HepG2 (cell line): ENCODE results near the gene PPM1M. TPM values are rescaled to one million over a fixed set of nuclear protein-coding genes. Genes with fewer than 3 reads are reported as not detected.

Experiments used
- ATAC-seq: fragments of 200-7000 bp; cut with Tn5 transposase; 3 replicates; pipeline ENCODE4 v1.9.1; 2020; ENCODE audit warnings: mild to moderate bottlenecking, moderate library complexity
- BruUV-seq: library from RNA; stranded (reverse); fragments of 400-500 nt; replicated peaks from 2 replicates; lab custom pipeline; 2021; lab: Mats Ljungman, UMichigan
- CTCF ChIA-PET: fragments of 300-600 bp; formaldehyde crosslinking; extraction: SDS; loops from one replicate; lab custom pipeline; 2021; ENCODE audit warnings: low total read pairs, inconsistent platforms, low intra/inter-chr PET ratio; lab: Yijun Ruan, JAX
- POLR2A ChIA-PET: fragments of 350-600 bp; sonication (Branson Sonifier 250); formaldehyde crosslinking; loops from one replicate; lab custom pipeline; 2020; ENCODE audit warnings: antibody characterized with exemption, inconsistent platforms; lab: Yijun Ruan, JAX
- DNase-seq: peaks from one replicate; pipeline ENCODE4 v3.0.0-alpha.2; 2015; ENCODE audit warnings: low spot score
- FAIRE-seq: peaks from 3 replicates; lab custom pipeline; 2011; peaks lifted over from hg19 to GRCh38; lab: Jason Lieb, UNC
- H2AFZ ChIP-seq: one replicate; pipeline ENCODE4 v1.6.1; 2011; ENCODE audit warnings: low read length, inconsistent platforms
- H3K27ac ChIP-seq: fragments of 300-600 bp; 3 replicates; pipeline ENCODE4 v1.8.0; 2011; ENCODE audit warnings: mixed run types, mild to moderate bottlenecking, mixed read lengths, low read length, inconsistent platforms; ENCODE audit not compliant: insufficient read depth; ENCODE audit errors: extremely low read length
- H3K27me3 ChIP-seq, 2 experiments: fragments of 200-600 bp in 1 of 2; 2 replicates in 1 of 2; 3 replicates in 1 of 2; pipeline versions ENCODE4 v1.6.0 to v1.8.0; 2011; ENCODE audit warnings: low read length in 2 of 2, mild to moderate bottlenecking in 2 of 2, moderate library complexity in 2 of 2, inconsistent platforms in 1 of 2; ENCODE audit not compliant: insufficient read depth in 2 of 2, control insufficient read depth in 1 of 2
- H3K36me3 ChIP-seq, 2 experiments: fragments of 200-600 bp in 1 of 2; replicated peaks in 1 of 2; 2 replicates in 1 of 2; 3 replicates in 1 of 2; pipeline versions ENCODE4 v1.5.1 to v1.8.0; 2011; ENCODE audit warnings: low read length in 2 of 2, inconsistent platforms in 1 of 2; ENCODE audit not compliant: insufficient read depth in 2 of 2, control insufficient read depth in 1 of 2
- H3K4me1 ChIP-seq: 2 replicates; pipeline ENCODE4 v1.5.1; 2012; ENCODE audit warnings: low read length, inconsistent platforms; ENCODE audit not compliant: insufficient read depth
- H3K4me2 ChIP-seq: 2 replicates; pipeline ENCODE4 v1.6.0; 2011; ENCODE audit warnings: low read depth, low read length, inconsistent platforms
- H3K4me3 ChIP-seq, 3 experiments: fragments of 200-600 bp in 1 of 3; sonication (generic), shearing (Covaris generic) in 1 of 3; replicated peaks in 1 of 3; 2 replicates each; pipeline ENCODE4 v1.5.1; 2011 to 2016; ENCODE audit warnings: low read length in 3 of 3, inconsistent platforms in 2 of 3, low read depth in 2 of 3, mild to moderate bottlenecking in 2 of 3, control low read depth in 1 of 3, mixed read lengths in 1 of 3; ENCODE audit not compliant: insufficient read depth in 1 of 3
- H3K79me2 ChIP-seq: one replicate; pipeline ENCODE4 v1.6.1; 2011; ENCODE audit warnings: low read length, inconsistent platforms; ENCODE audit not compliant: insufficient read depth
- H3K9ac ChIP-seq: 2 replicates; pipeline ENCODE4 v1.6.0; 2011; ENCODE audit warnings: mild to moderate bottlenecking, low read depth, low read length, inconsistent platforms; ENCODE audit not compliant: insufficient read depth
- H3K9me3 ChIP-seq: 2 replicates; pipeline ENCODE4 v1.5.1; 2012; ENCODE audit warnings: mild to moderate bottlenecking, low read length
- H4K20me1 ChIP-seq: 2 replicates; pipeline ENCODE4 v1.6.0; 2011; ENCODE audit warnings: inconsistent platforms, mild to moderate bottlenecking, low read length, moderate library complexity; ENCODE audit not compliant: insufficient read depth
- GLMP ChIP-seq: sonication (generic); formaldehyde crosslinking; IDR thresholded peaks from 2 replicates; pipeline ENCODE4 v1.9.0; 2021; ENCODE audit warnings: missing genetic modification reagents, mild to moderate bottlenecking, borderline replicate concordance
- HHEX ChIP-seq: IDR thresholded peaks from 2 replicates; pipeline ENCODE4 v1.6.1; 2016; ENCODE audit warnings: control low read depth
- HIVEP1 ChIP-seq: sonication (generic); formaldehyde crosslinking; IDR thresholded peaks from 2 replicates; pipeline ENCODE4 v1.4.0; 2020; ENCODE audit warnings: mild to moderate bottlenecking, missing genetic modification reagents
- NFE2 ChIP-seq: sonication (generic); formaldehyde crosslinking; IDR thresholded peaks from 2 replicates; pipeline ENCODE4 v1.4.0; 2020; ENCODE audit warnings: missing genetic modification reagents
- NFIB ChIP-seq: sonication (generic); formaldehyde crosslinking; IDR thresholded peaks from 2 replicates; pipeline ENCODE4 v1.9.0; 2021; ENCODE audit warnings: missing genetic modification reagents, mild to moderate bottlenecking, borderline replicate concordance
- WGBS: methylation state at CpG from one replicate; pipeline ENCODE4 v1.1.6; 2017; ENCODE audit warnings: low lambda C conversion rate; 5-methylcytosine and 5-hydroxymethylcytosine counted together
- in situ Hi-C: cut with HindIII; loops from 2 replicates; pipeline ENCODE4 v1.10.0; 2017; ENCODE audit warnings: low pct_unique_long_range_greater_than_20kb; ENCODE audit not compliant: extremely low pct_ligation_motif_present
- intact Hi-C: fragments of 100-400 bp; cut with micrococcal nuclease; formaldehyde crosslinking; loops from one replicate; pipeline ENCODE4 v1.10.0; 2022; ENCODE audit not compliant: unreplicated experiment
- polyA plus RNA-seq, 8 experiments: library from polyadenylated mRNA; depleted of rRNA in 3 of 8; stranded (reverse) in 7 of 8; unstranded in 1 of 8; fragments of >200 nt; fragmentation: Illumina TruSeq in 4 of 8; extraction: Trizol in 4 of 8; gene quantifications; 2 replicates each; pipeline versions ENCODE4 v1.2.1 to v1.2.3, GENCODE V29; 2011 to 2016; ENCODE audit warnings: low read depth in 4 of 8, missing spikeins in 1 of 8, mixed read lengths in 1 of 8; ENCODE audit not compliant: insufficient read depth in 1 of 8
- total RNA-seq, 5 experiments: library from RNA; depleted of rRNA; stranded (reverse); fragments of >200 nt; fragmentation: Illumina TruSeq; extraction: Trizol; gene quantifications; 2 replicates each; pipeline ENCODE4 v1.2.3, GENCODE V29; 2016; ENCODE audit warnings: low read depth in 1 of 5
- TF ChIP-seq, protein P1 (sequence below): sonication (generic); formaldehyde crosslinking; IDR thresholded peaks from 2 replicates; pipeline ENCODE4 v1.4.0; 2020; ENCODE audit warnings: mild to moderate bottlenecking, missing genetic modification reagents
- TF ChIP-seq, protein P2 (sequence below): sonication (generic); formaldehyde crosslinking; IDR thresholded peaks from 2 replicates; pipeline ENCODE4 v1.4.0; 2020; ENCODE audit warnings: mild to moderate bottlenecking, missing genetic modification reagents
- TF ChIP-seq, protein P3 (sequence below): sonication (generic); formaldehyde crosslinking; IDR thresholded peaks from 2 replicates; pipeline ENCODE4 v1.5.0; 2020; ENCODE audit warnings: mild to moderate bottlenecking, missing genetic modification reagents

PPM1M gene
- total and polyA plus RNA-seq, 2 of the 13 experiments (the other 11 are each of a cell fraction or from before 2014, with no cell fraction given): 2.5 to 5.9 TPM

- no peaks in the 10 kb centered on the region for H3K27me3 ChIP-seq
- ChIA-PET POLR2A (interaction anchor here (0.5 to 2.2 kb wide), 3 partner anchors 47 to 223 kb away, joined by 3 to 7 read pairs (median 7); partner anchors contain the start of gene WDR82), CTCF (interaction anchor here (1.1 kb wide), 2 partner anchors 108 to 154 kb away, joined by 3 to 10 read pairs; no protein-coding TSS in a partner anchor)
- TF ChIP-seq, protein P1, sequence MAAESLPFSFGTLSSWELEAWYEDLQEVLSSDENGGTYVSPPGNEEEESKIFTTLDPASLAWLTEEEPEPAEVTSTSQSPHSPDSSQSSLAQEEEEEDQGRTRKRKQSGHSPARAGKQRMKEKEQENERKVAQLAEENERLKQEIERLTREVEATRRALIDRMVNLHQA (CRISPR knock-in tag): no peak
- TF ChIP-seq NFE2 (CRISPR knock-in tag): no peak
- 0 out of 2 replicates have a peak, but pooled peaks have one; percentile 3 for TF ChIP-seq HIVEP1 (CRISPR knock-in tag)
- 0 out of 2 replicates have a peak, but pooled peaks have one; percentile 14 for TF ChIP-seq NFIB
- peaks cover 21 to 50% of the 10 kb centered on the region in 2 experiments for H3K36me3 ChIP-seq
- ATAC-seq (no peak), FAIRE-seq (no peak), DNase-seq (no peak)
- intact Hi-C loops (no loop called here), in situ Hi-C loops (no loop called here)
- no TSS peak for BruUV-seq
- H3K9ac ChIP-seq: no peak overlapping the region
- no peaks in the 10 kb centered on the region for H3K9me3 ChIP-seq
- H4K20me1 ChIP-seq: peaks cover 14% of the 10 kb centered on the region
- H2AFZ ChIP-seq: no peak overlapping the region
- no peak overlapping the region for H3K4me3 ChIP-seq
- H3K4me1 ChIP-seq: peaks cover 15% of the 10 kb centered on the region
- peaks cover 5% of the 10 kb centered on the region for H3K79me2 ChIP-seq
- 93% methylated on average over 6 of the region's 16 CpGs for WGBS
- no peak overlapping the region for H3K27ac ChIP-seq
- H3K4me2 ChIP-seq: no peak overlapping the region
These were observed 14.6 kb upstream of the PPM1M start for GRCh38 chr3:52230889-52231499.

DNA sequence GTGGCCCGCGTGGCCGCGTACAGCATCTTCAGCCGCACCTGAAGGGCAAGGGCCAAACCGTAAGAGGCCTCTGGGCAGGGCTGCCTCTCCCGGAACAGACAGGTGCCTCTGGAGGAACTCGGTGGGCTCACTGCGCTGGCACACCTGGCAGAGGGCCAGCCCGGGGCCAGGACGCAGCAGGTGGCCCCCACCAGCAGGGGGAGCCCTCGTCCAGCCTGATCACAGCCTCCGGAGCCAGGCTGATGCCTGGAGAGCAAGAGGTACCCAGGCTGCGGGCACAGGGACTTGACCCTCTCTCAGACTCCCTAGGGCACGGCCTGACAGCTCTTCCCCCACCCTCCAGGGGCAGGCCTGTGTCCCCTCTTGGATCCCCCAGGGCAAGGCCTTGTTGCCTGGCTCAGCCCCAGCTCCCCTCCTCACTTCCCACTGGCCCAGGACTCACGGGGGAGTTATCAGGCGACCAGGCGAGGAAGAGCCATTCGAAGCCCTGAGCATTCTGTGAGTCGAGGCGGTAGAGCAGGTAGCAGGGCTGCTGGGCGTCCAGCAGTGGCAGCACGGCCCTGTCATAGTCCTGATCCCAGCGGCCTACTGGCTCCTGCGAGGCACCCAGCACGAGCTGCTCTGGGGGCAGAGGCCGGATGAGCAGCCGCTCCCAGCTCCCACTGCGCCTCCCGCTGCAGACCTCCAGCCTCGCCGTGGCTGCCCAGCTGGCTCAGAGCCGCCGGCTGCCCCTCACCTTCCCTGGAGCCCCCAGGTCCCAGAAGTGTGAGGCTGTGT, 13.9 kb upstream of the PPM1M start:
- POLR2A ChIA-PET: interaction anchor here (1.1 to 2.2 kb wide), 2 partner anchors 46 to 58 kb away, joined by 7 read pairs; partner anchors contain the start of gene WDR82
- peaks cover 15% of the 10 kb centered on the region for H3K4me1 ChIP-seq
- H3K27ac ChIP-seq: no peak overlapping the region
- intact Hi-C loops: no loop called here
- no peak overlapping the region for H2AFZ ChIP-seq
- H3K27me3 ChIP-seq: no peaks in the 10 kb centered on the region
- H3K36me3 ChIP-seq: peaks cover 21 to 50% of the 10 kb centered on the region in 2 experiments
- FAIRE-seq (no peak), DNase-seq (no peak), ATAC-seq (peak; percentile 65)
- WGBS: 92% methylated on average over 13 of the region's 34 CpGs
- peaks cover 11% of the 10 kb centered on the region for H3K79me2 ChIP-seq
- peaks cover 17% of the 10 kb centered on the region for H4K20me1 ChIP-seq
- BruUV-seq: no TSS peak
- in situ Hi-C loops: no loop called here
- no peak overlapping the region for H3K4me2 ChIP-seq
- no peak overlapping the region for H3K4me3 ChIP-seq
- CTCF ChIA-PET: interaction anchor here (1.1 kb wide), 3 partner anchors 34 to 153 kb away, joined by 3 to 10 read pairs (median 3); no protein-coding TSS in a partner anchor
- no peak overlapping the region for H3K9ac ChIP-seq
- H3K9me3 ChIP-seq: no peaks in the 10 kb centered on the region
- TF ChIP-seq, protein P2, sequence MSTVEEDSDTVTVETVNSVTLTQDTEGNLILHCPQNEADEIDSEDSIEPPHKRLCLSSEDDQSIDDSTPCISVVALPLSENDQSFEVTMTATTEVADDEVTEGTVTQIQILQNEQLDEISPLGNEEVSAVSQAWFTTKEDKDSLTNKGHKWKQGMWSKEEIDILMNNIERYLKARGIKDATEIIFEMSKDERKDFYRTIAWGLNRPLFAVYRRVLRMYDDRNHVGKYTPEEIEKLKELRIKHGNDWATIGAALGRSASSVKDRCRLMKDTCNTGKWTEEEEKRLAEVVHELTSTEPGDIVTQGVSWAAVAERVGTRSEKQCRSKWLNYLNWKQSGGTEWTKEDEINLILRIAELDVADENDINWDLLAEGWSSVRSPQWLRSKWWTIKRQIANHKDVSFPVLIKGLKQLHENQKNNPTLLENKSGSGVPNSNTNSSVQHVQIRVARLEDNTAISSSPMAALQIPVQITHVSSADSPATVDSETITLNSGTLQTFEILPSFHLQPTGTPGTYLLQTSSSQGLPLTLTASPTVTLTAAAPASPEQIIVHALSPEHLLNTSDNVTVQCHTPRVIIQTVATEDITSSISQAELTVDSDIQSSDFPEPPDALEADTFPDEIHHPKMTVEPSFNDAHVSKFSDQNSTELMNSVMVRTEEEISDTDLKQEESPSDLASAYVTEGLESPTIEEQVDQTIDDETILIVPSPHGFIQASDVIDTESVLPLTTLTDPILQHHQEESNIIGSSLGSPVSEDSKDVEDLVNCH: no peak
- no peak for TF ChIP-seq GLMP (CRISPR knock-in tag)
- TF ChIP-seq HHEX (CRISPR knock-in tag): no peak
- TF ChIP-seq, protein P3, sequence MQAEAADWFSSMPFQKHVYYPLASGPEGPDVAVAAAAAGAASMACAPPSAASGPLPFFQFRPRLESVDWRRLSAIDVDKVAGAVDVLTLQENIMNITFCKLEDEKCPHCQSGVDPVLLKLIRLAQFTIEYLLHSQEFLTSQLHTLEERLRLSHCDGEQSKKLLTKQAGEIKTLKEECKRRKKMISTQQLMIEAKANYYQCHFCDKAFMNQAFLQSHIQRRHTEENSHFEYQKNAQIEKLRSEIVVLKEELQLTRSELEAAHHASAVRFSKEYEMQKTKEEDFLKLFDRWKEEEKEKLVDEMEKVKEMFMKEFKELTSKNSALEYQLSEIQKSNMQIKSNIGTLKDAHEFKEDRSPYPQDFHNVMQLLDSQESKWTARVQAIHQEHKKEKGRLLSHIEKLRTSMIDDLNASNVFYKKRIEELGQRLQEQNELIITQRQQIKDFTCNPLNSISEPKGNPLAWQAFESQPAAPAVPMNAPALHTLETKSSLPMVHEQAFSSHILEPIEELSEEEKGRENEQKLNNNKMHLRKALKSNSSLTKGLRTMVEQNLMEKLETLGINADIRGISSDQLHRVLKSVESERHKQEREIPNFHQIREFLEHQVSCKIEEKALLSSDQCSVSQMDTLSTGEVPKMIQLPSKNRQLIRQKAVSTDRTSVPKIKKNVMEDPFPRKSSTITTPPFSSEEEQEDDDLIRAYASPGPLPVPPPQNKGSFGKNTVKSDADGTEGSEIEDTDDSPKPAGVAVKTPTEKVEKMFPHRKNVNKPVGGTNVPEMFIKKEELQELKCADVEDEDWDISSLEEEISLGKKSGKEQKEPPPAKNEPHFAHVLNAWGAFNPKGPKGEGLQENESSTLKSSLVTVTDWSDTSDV (CRISPR knock-in tag): 0 out of 2 replicates have a peak, but pooled peaks have one; percentile 78
